Renal pelvis (tissue), 4 donors: ENCODE data around the gene YTHDF1. TPM values are rescaled to one million over a fixed set of nuclear protein-coding genes. Genes with fewer than 3 reads are reported as not detected.
"Not testable (repeated sequence)": the region's sequence is repeated elsewhere in the genome, so short reads cannot be mapped to it uniquely, and the experiment has no call there.

Experiments used
- DNase-seq: peaks from one replicate; pipeline ENCODE4 v3.0.0-alpha.2; 2013
- polyA plus RNA-seq, 3 donors: library from polyadenylated mRNA; unstranded; fragments of 120-200 nt; gene quantifications; one replicate each; pipeline ENCODE4 v1.2.1, GENCODE V29; 2013; ENCODE audit not compliant: insufficient read length in 3 of 3

YTHDF1 gene
- polyA plus RNA-seq, 3 donors: 42.7 to 44.6 (median 44.4) TPM

DNA sequence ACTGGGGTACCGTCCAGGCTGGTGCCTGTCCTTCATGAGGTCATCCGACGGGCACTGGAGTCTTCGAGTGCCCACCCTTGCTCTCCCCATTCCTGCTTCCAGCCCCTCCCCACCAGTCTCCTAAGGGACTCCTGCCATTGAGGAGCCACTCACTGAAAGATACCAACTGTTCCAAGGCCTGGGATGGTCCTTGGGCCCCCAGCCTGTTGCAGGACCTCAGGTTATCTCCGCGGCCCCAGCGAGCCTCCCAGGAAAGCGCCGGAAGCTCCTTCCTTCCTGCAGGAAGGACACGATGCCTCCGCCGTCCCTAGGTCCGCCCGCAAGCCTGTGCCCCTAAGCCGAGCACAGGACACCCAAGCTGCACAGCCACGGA is 37.1 kb upstream of the YTHDF1 start:
- DNase-seq: no peak

- DNase-seq: no peak
Measured at GRCh38 chr20:63252284-63252711, 36.4 kb upstream of the YTHDF1 start.

GRCh38 chr20:63251350-63251749 is 35.4 kb upstream of the YTHDF1 start:
- DNase-seq: not testable (repeated sequence)

DNA sequence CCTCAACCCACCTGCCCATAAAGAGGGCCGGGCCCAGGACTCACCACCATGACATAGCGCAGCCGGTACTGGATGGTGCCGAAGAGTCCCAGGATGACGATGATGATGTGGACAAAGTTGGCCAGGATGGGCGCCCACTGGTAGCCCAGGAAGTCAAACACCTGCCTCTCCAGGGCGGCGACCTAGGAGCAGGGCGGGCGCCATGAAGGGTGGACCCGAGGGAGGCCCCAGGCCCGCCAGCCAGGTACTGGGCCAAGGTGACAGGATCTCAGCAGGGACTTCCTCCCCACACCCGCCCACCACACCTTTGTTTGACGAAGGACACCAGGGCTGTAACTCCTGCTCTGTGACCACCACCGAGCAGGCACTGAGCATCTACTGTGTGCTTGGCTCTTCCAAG is 34.0 kb upstream of the YTHDF1 start:
- DNase-seq: no peak

- DNase-seq: no peak
Measured at GRCh38 chr20:63248835-63249591, 33.1 kb upstream of the YTHDF1 start.

- DNase-seq: no peak
Measured at GRCh38 chr20:63247671-63248228, 31.8 kb upstream of the YTHDF1 start.

- DNase-seq: no peak
Measured at GRCh38 chr20:63246490-63247288, 30.8 kb upstream of the YTHDF1 start.

DNA sequence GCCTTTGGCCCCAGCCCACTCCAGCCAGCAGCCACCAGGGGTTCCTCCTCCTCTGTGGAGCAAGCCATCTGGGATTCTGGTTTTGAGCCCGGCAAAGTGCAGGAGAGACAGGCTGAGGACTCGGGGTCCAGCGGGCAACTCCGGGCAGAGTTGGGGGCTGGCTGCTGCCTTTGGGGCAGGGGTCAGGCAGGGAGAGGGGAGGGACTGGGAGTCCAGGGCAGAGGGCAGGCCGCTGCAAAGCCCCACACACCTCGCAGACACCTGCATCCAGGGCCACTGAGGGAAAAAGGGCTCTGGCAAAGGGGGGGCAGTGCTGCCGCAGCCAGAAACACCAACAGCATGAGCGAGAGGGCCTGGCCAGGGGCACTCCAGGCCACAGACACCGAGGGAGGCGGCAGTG is 28.5 kb upstream of the YTHDF1 start:
- DNase-seq: no peak

DNA sequence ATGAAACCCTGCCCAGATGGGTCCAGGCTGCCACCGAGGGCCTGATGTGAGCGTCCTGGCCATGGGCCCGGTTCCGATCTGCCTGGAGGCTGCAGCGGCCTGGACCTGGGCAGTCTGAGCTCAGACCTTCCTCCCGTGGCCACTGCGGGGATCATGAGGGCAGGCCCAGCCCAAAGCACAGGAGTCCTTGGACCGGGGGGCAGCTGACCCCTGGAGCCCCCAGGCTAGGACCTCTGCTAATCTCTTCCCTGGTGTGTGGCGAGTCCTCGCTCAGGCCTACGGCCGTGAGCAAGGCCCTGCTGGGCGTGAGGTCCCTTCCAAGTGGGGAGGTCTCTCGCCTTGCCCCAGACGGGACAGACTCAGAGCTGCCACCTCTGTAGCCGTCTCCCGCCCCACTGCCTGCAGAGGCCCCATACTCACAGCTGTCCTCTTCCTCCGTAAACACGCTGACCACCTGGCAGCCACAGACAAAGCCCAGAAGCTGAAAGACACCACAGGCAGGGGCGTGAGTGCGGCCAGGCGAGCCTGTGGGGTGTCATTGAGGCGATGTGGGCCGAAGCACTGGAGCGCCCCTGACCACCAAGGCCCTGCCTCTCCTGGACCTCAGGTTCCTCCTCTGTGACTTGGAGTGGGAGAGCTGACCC is 27.8 kb upstream of the YTHDF1 start:
- DNase-seq: no peak

DNA sequence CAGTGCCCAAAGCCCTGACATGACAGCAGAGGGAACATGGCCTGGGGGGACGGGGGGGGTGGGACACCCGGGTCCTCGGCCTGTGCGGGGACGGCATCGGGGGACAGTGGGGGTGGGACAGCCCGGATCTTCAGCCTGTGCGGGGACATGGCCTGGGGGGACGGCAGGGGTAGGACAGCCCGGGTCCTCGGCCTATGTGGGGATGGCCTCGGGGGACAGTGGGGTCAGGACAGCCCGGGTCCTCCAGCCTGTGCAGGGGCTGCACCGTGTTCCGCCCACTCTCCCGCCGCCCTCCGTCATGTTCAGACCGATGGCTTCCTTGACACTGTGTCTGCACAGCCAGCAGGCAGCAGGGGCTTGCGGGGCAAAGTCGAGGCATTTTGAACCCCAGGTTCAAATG is 26.8 kb upstream of the YTHDF1 start:
- no peak for DNase-seq

DNA sequence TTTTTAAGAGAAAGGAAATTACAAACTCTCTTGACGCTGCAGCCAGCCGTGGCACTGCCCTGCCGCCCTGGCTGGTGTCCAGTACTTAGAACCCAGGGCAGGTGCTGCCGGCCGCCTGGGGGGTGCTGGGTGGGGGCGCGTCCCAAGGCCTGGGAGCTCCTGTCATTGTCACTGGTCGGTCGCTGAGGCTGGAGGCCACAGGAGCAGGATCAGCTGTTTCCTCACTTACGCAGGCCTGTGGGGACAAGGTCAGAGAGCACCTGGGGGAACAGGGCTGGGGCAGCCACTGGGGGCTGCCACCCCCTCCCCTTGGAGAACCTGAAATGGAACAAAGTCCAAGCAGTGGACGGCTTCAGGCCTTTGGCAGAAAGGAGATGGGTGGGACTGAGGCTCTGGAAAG is 25.3 kb upstream of the YTHDF1 start:
- no peak for DNase-seq

- no peak for DNase-seq
Measured at GRCh38 chr20:63240004-63240403, 24.1 kb upstream of the YTHDF1 start.

DNA sequence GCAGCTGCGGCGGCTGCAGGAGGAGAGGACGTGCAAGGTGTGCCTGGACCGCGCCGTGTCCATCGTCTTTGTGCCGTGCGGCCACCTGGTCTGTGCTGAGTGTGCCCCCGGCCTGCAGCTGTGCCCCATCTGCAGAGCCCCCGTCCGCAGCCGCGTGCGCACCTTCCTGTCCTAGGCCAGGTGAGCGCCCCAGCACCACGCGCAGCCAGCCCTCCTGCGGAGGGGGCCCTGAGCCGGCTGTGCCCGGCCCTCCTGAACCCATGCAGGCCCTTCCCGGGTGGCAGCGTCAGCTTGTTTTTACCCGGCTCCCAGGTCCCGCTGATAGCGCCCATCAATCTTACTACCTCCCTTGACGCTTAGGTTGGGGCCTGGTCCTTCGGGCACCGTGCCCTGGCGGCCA is 23.5 kb upstream of the YTHDF1 start:
- no peak for DNase-seq

DNA sequence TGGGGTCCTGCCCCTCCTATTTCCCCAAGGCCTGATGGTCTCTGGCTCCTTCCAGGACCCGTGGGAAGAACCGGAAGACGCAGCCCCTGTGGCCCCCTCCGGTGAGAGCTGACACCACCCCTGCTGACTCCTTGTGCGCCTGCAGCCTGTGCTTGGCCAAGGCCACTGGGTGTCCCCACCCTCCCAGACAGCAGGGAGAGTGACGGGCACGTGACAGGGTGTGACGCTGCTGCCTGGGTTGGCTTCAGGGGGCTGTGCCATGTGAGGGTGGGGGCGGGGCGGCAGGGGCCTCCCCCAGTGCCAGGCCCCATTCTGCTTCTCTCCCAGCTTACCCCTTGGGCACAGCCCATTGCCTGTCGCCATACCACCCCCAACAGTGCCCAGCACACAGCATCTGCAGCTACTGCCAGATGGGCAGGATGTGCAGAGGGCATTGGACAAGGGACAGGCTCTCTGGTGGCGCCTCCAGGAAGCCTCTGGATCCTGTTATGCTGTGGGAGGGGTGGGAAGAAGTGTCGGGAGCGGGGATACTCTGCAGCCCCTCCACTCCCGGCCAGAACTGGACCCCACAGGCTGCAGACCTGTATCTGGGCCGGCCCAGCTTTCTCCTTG is 22.7 kb upstream of the YTHDF1 start:
- DNase-seq: no peak

DNA sequence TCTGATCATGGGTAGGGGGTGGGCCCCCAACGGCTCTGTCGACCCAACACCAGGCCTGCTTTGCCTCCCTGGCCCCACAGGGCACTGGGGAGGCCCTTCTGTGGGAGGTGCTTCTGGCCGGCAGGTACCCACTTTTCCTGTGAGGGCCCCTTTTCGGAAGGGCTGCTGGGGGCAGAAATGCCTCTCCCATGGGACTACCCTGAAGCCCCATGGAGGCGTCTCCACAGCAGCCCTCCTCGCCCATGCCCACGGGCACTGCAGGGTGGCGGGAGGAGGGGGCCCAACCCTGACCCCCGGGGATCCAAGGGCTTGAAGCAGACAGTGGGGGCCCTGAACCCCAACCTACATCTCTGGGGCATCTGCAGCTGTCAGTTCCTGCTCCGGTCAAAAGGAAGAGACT is 22.1 kb upstream of the YTHDF1 start:
- no peak for DNase-seq

GRCh38 chr20:63236116-63236837 is 20.3 kb upstream of the YTHDF1 start:
- DNase-seq: no peak

GRCh38 chr20:63235399-63235983 is 19.6 kb upstream of the YTHDF1 start, which contains the start of gene BIRC7:
Gene BIRC7 (plus strand): TSS chr20:63235905. CDS start chr20:63236097, 192 bp downstream.
- DNase-seq: no peak

DNA sequence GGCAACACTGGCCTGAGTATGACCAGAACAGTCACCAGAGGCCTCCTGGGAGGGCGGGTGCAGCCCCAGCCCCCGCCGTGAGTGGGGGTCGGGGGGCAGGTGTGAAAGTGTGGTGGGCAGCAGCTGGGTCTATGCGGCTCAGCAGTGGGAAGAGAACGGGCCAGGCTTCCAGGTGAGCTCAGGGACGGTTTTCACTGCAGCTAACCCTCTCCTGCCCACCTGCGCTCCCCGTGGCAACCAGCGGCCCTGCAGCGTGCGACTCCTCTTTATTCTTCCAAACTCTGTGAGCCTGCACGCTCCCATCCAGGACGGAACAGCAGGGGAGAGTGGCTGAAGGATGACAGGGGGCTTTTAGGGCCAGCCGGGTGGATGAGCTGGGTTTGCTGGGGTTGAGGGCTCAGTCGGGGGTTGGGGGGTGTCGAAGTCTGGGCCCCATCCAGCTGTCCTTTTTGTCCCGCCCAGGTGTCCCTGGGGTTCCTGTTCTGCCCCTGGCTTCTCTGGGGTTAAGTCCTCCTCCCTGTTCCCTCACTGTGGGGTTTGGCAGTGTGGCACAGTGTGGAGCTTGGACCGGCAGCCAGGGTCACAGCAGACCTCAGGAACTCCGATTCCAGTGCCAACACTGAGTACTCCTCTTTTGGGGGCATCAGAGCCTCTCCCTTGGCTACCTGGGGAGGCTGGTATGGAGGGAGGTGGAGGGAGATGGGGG is 18.9 kb upstream of the YTHDF1 start:
- no peak for DNase-seq

DNA sequence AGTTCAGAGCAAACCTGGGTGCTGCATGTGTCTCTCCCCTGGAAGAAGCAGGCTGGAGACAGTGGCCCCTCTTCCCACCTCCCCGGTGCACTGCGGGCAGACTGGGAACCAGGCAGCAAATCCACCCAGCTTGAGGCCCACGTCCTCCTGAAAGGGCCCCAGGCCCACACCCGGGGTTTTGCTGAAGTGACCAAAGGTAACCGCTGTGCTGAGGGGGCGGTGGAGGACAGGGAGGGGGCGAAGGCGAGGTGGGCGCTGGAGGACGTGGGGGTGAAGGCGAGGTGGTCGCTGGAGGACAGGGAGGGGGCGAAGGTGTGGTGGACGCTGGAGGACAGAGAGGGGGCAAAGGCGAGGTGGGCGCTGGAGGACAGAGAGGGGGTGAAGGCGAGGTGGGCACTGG is 18.0 kb upstream of the YTHDF1 start:
- no peak for DNase-seq

DNA sequence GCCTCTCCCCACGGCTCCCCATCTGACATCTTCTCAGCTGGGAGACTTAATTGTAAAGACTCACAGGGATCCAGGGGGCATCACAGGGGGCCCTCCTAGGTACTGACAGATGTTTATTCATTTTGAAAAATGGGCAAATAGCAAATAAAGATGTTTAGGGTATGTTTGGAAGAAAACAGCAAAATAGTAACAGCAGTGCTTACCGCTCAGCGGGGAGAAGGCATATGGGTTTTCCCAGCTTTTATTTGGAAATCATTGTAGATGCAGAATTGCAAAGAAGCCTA is 17.1 kb upstream of the YTHDF1 start:
- DNase-seq: no peak
